ENCODE measurements around the gene MIOX.

GRCh38 chr22:50523806-50524675, 37.4 kb downstream of the MIOX start:
- TF ChIP-seq POLR2A (IDR thresholded peaks at IDR 0.05): no peak
- no peak for TF ChIP-seq CTCF (IDR thresholded peaks at IDR 0.05)
